K562 (cell line): ENCODE data around the gene NDFIP2. TPM values are rescaled to one million over a fixed set of nuclear protein-coding genes. Genes with fewer than 3 reads are reported as not detected.

ENCODE experiments used
- ATAC-seq: fragments of 200-7000 bp; cut with Tn5 transposase; 3 replicates; pipeline ENCODE4 v1.9.1; 2020; ENCODE audit warnings: moderate library complexity
- BruUV-seq: library from RNA; stranded (reverse); fragments of 400-500 nt; replicated peaks from 2 replicates; lab custom pipeline; 2021; lab: Mats Ljungman, UMichigan
- CTCF ChIA-PET: fragments of 300-600 bp; formaldehyde crosslinking; extraction: SDS; loops from one replicate; lab custom pipeline; 2021; ENCODE audit warnings: low intra/inter-chr PET ratio; lab: Yijun Ruan, JAX
- POLR2A ChIA-PET: fragments of 300-600, 350-650 bp; sonication (Branson Sonifier 250); formaldehyde crosslinking; extraction: SDS; loops from one replicate; lab custom pipeline; 2021; ENCODE audit warnings: antibody characterized with exemption, inconsistent platforms; lab: Yijun Ruan, JAX
- DNase-seq, 4 experiments: peaks; one replicate each; pipeline versions ENCODE4 v3.0.0 to v3.0.0-alpha.2; 2011 to 2018; ENCODE audit warnings: low spot score in 3 of 4, mixed read lengths in 3 of 4; ENCODE audit errors: extremely low read depth in 1 of 4
- FAIRE-seq: peaks from 2 replicates; lab custom pipeline; 2011; peaks lifted over from hg19 to GRCh38; lab: Jason Lieb, UNC
- H2AFZ ChIP-seq: 2 replicates; pipeline ENCODE4 v1.6.0; 2011; ENCODE audit warnings: low read depth, low read length, control low read depth, inconsistent platforms
- H3K27ac ChIP-seq: fragments of 200-600 bp; 3 replicates; pipeline ENCODE4 v1.8.0; 2011; ENCODE audit warnings: low read depth, mild to moderate bottlenecking, control low read depth, inconsistent platforms, low read length, moderate library complexity, mixed read lengths; ENCODE audit errors: extremely low read depth
- H3K27me3 ChIP-seq, 2 experiments: fragments of 300-600 bp in 1 of 2; 2 replicates in 1 of 2; 3 replicates in 1 of 2; pipeline versions ENCODE4 v1.6.0 to v1.8.0; 2011; ENCODE audit warnings: inconsistent platforms in 2 of 2, low read length in 2 of 2, mild to moderate bottlenecking in 1 of 2, mixed read lengths in 1 of 2, moderate library complexity in 1 of 2; ENCODE audit not compliant: control insufficient read depth in 2 of 2, insufficient read depth in 2 of 2
- H3K36me3 ChIP-seq: fragments of 300-600 bp; 3 replicates; pipeline ENCODE4 v1.8.0; 2011; ENCODE audit warnings: mild to moderate bottlenecking, low read length, inconsistent platforms; ENCODE audit not compliant: control insufficient read depth, insufficient read depth
- H3K4me1 ChIP-seq, 2 experiments: fragments of 200-600 bp in 1 of 2; replicated peaks in 1 of 2; 2 replicates in 1 of 2; 3 replicates in 1 of 2; pipeline versions ENCODE4 v1.5.1 to v1.8.0; 2011; ENCODE audit warnings: inconsistent platforms in 2 of 2, low read length in 2 of 2, mild to moderate bottlenecking in 1 of 2, mixed read lengths in 1 of 2, moderate library complexity in 1 of 2; ENCODE audit not compliant: control insufficient read depth in 2 of 2, insufficient read depth in 2 of 2
- H3K4me2 ChIP-seq: 2 replicates; pipeline ENCODE4 v1.6.1; 2011; ENCODE audit warnings: low read length, control low read depth, inconsistent platforms, mixed read lengths; ENCODE audit not compliant: insufficient read depth
- H3K4me3 ChIP-seq: fragments of 200-600 bp; sonication (generic), shearing (Covaris generic); 2 replicates; pipeline ENCODE4 v1.5.1; 2016; ENCODE audit warnings: control low read depth, inconsistent platforms
- H3K79me2 ChIP-seq: fragments of 200-600 bp; 3 replicates; pipeline ENCODE4 v1.8.0; 2011; ENCODE audit warnings: low read length, inconsistent platforms; ENCODE audit not compliant: control insufficient read depth, insufficient read depth
- H3K9ac ChIP-seq, 2 experiments: 2 replicates each; pipeline versions ENCODE4 v1.6.0 to v1.6.1; 2011; ENCODE audit warnings: low read depth in 2 of 2, low read length in 2 of 2, control low read depth in 1 of 2, inconsistent platforms in 1 of 2, mild to moderate bottlenecking in 1 of 2, mixed read lengths in 1 of 2; ENCODE audit not compliant: insufficient read depth in 1 of 2
- H3K9me1 ChIP-seq: one replicate; pipeline ENCODE4 v1.6.0; 2011; ENCODE audit warnings: inconsistent platforms, mild to moderate bottlenecking, low read length, moderate library complexity; ENCODE audit not compliant: control insufficient read depth, insufficient read depth
- H3K9me3 ChIP-seq: replicated peaks from 2 replicates; pipeline ENCODE4 v1.5.1; 2011; ENCODE audit warnings: low read depth, low read length, inconsistent platforms; ENCODE audit not compliant: control insufficient read depth, insufficient read depth
- H4K20me1 ChIP-seq: replicated peaks from 2 replicates; pipeline ENCODE4 v1.6.1; 2011; ENCODE audit warnings: low read length, inconsistent platforms, mixed read lengths; ENCODE audit not compliant: control insufficient read depth, insufficient read depth
- DMBX1 ChIP-seq: fragments of 250-450 bp; sonication (Bioruptor Pico); IDR thresholded peaks from 2 replicates; pipeline ENCODE4 v1.8.0; 2022; ENCODE audit warnings: inconsistent platforms, mild to moderate bottlenecking, moderate library complexity, borderline replicate concordance
- GTF2F1 ChIP-seq: IDR thresholded peaks from 2 replicates; pipeline ENCODE4 v1.6.1; 2011; ENCODE audit warnings: low read depth, low read length, improper control_type of control experiment
- HLTF ChIP-seq: fragments of 450-650 bp; IDR thresholded peaks from 2 replicates; pipeline ENCODE4 v1.6.1; 2016
- KLF6 ChIP-seq: fragments of 250-450 bp; sonication (Bioruptor Pico); IDR thresholded peaks from 2 replicates; pipeline ENCODE4 v1.4.0; 2020; ENCODE audit warnings: mild to moderate bottlenecking, moderate library complexity, borderline replicate concordance
- MEF2D ChIP-seq: conservative IDR thresholded peaks from 2 replicates; pipeline ENCODE4 v1.6.1; 2016; ENCODE audit warnings: low read depth, missing genetic modification characterization, missing compliant biosample characterization
- NR2C1 ChIP-seq, 2 experiments: fragments of 450-650 bp; IDR thresholded peaks; 2 replicates each; pipeline ENCODE4 v1.6.1; 2017; ENCODE audit warnings: mild to moderate bottlenecking in 2 of 2, antibody characterized with exemption in 1 of 2, inconsistent platforms in 1 of 2, missing compliant biosample characterization in 1 of 2, missing genetic modification characterization in 1 of 2
- PTRF ChIP-seq: fragments of 450-650 bp; IDR thresholded peaks from 2 replicates; pipeline ENCODE4 v1.6.1; 2016; ENCODE audit warnings: mild to moderate bottlenecking, missing genetic modification characterization, missing compliant biosample characterization
- ZNF41 ChIP-seq: fragments of 250-450 bp; sonication (Bioruptor Pico); conservative IDR thresholded peaks from 2 replicates; pipeline ENCODE4 v1.4.0; 2020; ENCODE audit warnings: mild to moderate bottlenecking
- WGBS: fragments of 100-300 bp; shearing (Covaris generic); methylation state at CpG from one replicate; pipeline ENCODE4 v1.1.6; 2016; ENCODE audit warnings: low coverage, mixed read lengths; ENCODE audit not compliant: insufficient coverage; ENCODE audit errors: missing lambda C conversion rate; 5-methylcytosine and 5-hydroxymethylcytosine counted together
- in situ Hi-C: fragments of 300-500 bp; cut with MboI; formaldehyde crosslinking; loops from 4 replicates; pipeline ENCODE4 v1.15.0; 2018; ENCODE audit warnings: inconsistent platforms, mixed read lengths
- intact Hi-C: fragments of 100-400 bp; cut with micrococcal nuclease; formaldehyde crosslinking; loops from 2 replicates; pipeline ENCODE4 v1.14.2; 2022
- polyA plus RNA-seq, 8 experiments: library from polyadenylated mRNA; depleted of rRNA in 4 of 8; stranded (reverse) in 5 of 8; unstranded in 3 of 8; fragments of >200 nt; fragmentation: Nextera tagmentation in 2 of 8; fragmentation: Illumina TruSeq in 1 of 8; extraction: Ambion mirVana in 2 of 8; extraction: Trizol in 1 of 8; gene quantifications; 2 replicates each; pipeline versions ENCODE4 v1.2.1 to v1.2.3, GENCODE V29; 2011 to 2014; ENCODE audit warnings: inconsistent platforms in 1 of 8, missing spikeins in 1 of 8
- total RNA-seq, 7 experiments: library from RNA; depleted of rRNA in 6 of 7; stranded (reverse); fragments of >200 nt in 6 of 7; fragmentation: Illumina TruSeq in 2 of 7; extraction: Trizol in 2 of 7; gene quantifications; 2 replicates each; pipeline versions ENCODE4 v1.2.1 to v1.2.3, GENCODE V29; 2011 to 2021; ENCODE audit warnings: low replicate concordance in 1 of 7
- TF ChIP-seq, protein P1 (sequence below): fragments of 450-650 bp; IDR thresholded peaks from 2 replicates; pipeline ENCODE4 v1.6.1; 2017; ENCODE audit warnings: antibody characterized with exemption, mild to moderate bottlenecking
- TF ChIP-seq, protein P2 (sequence below): fragments of 200-800 bp; sonication (Bioruptor generic); IDR thresholded peaks from 2 replicates; pipeline ENCODE4 v1.6.1; 2017; ENCODE audit warnings: missing genetic modification characterization, missing compliant biosample characterization
- TF ChIP-seq, protein P3 (sequence below): fragments of 450-650 bp; conservative IDR thresholded peaks from 2 replicates; pipeline ENCODE4 v1.6.1; 2016; ENCODE audit warnings: missing genetic modification characterization, low read depth, mild to moderate bottlenecking, missing compliant biosample characterization, moderate library complexity
- TF ChIP-seq, protein P4 (sequence below), 3 experiments: fragments of 200-800 bp in 1 of 3; sonication (Bioruptor generic) in 1 of 3; sonication (generic) in 1 of 3; formaldehyde crosslinking in 1 of 3; IDR thresholded peaks; 2 replicates each; pipeline versions ENCODE4 v1.6.1 to v1.8.0; 2016 to 2022; ENCODE audit warnings: mild to moderate bottlenecking in 2 of 3, missing compliant biosample characterization in 2 of 3, missing genetic modification characterization in 2 of 3, missing genetic modification reagents in 1 of 3

The NDFIP2 gene
- total and polyA plus RNA-seq, 9 of the 15 experiments (the other 6 are each of a cell fraction or from before 2014, with no cell fraction given): 13.4 to 54.4 (median 27.8) TPM

DNA sequence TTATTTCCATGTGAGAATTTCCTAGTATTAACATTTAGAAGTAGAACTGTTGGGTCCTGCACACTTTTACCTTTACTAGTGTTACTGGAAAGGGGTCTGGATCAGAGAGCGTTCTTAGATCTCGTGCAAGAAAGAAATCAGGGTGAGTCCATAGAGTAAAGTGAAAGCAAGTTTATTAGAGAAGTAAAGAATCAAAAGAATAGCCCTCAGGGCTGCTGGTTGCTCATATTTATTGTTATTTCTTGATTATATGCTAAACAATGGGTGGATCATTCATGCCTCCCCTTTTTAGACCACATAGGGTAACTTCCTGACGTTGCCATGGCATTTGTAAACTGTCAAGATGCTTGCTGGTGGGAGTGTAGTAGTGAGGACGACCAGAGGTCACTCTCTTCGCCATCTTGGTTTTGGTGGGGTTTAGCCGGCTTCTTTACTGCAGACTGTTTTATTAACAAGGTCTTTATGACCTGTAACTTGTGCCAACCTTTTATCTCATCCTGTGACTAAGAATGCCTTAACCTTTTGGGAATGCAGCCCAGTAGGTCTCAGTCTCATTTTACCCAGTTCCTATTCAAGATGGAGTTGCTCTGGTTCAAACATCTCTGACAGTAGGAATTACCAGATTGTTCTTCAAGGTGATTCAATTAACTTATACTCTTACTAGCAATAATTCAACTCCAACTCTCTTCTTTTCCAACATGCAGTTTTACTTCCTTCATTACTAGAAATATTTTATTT, 27.4 kb downstream of the NDFIP2 start:
- POLR2A ChIA-PET: no interaction called here
- Histone ChIP-seq H3K36me3 (no peaks in the 10 kb centered on the region), H3K9ac (no peak overlapping the region), H3K79me2 (peaks cover 30% of the 10 kb centered on the region), H4K20me1 (no peaks in the 10 kb centered on the region; the same call in 1 of the 2 replicates), H3K9me3 (no peaks in the 10 kb centered on the region), H3K4me1 (peaks cover 0 to 3% of the 10 kb centered on the region in 2 experiments; a peak in 2 of 5 replicates), H3K27ac (no peak overlapping the region), H3K4me2 (no peak overlapping the region), H3K27me3 (no peaks in the 10 kb centered on the region), H3K4me3 (no peak overlapping the region), H3K9me1 (peaks cover 2% of the 10 kb centered on the region), H2AFZ (no peak overlapping the region)
- ATAC-seq (no peak), DNase-seq (no peak), FAIRE-seq (peak; percentile 35)
- intact Hi-C loops: no loop called here
- WGBS: 64% methylated on average over 4 of the region's 6 CpGs
- in situ Hi-C loops: no loop called here
- CTCF ChIA-PET: no interaction called here
- BruUV-seq: no TSS peak
- TF ChIP-seq GTF2F1 (no peak), NR2C1 (IDR thresholded peaks at IDR 0.05) (no peak), NR2C1 (tag; IDR thresholded peaks at IDR 0.05) (0 out of 2 replicates have a peak, but pooled peaks have one; percentile 13), ZNF41 (CRISPR knock-in tag) (0 out of 2 replicates have a peak, but pooled peaks have one; percentile 21), PTRF (tag) (peak; percentile 62), DMBX1 (CRISPR knock-in tag) (peak; percentile 57; the same call in 1 of the 2 replicates), HLTF (no peak), KLF6 (CRISPR knock-in tag) (peak; percentile 64; the same call in 1 of the 2 replicates), MEF2D (tag) (0 out of 2 replicates have a peak, but pooled peaks have one; percentile 40)
- TF ChIP-seq, protein P1, sequence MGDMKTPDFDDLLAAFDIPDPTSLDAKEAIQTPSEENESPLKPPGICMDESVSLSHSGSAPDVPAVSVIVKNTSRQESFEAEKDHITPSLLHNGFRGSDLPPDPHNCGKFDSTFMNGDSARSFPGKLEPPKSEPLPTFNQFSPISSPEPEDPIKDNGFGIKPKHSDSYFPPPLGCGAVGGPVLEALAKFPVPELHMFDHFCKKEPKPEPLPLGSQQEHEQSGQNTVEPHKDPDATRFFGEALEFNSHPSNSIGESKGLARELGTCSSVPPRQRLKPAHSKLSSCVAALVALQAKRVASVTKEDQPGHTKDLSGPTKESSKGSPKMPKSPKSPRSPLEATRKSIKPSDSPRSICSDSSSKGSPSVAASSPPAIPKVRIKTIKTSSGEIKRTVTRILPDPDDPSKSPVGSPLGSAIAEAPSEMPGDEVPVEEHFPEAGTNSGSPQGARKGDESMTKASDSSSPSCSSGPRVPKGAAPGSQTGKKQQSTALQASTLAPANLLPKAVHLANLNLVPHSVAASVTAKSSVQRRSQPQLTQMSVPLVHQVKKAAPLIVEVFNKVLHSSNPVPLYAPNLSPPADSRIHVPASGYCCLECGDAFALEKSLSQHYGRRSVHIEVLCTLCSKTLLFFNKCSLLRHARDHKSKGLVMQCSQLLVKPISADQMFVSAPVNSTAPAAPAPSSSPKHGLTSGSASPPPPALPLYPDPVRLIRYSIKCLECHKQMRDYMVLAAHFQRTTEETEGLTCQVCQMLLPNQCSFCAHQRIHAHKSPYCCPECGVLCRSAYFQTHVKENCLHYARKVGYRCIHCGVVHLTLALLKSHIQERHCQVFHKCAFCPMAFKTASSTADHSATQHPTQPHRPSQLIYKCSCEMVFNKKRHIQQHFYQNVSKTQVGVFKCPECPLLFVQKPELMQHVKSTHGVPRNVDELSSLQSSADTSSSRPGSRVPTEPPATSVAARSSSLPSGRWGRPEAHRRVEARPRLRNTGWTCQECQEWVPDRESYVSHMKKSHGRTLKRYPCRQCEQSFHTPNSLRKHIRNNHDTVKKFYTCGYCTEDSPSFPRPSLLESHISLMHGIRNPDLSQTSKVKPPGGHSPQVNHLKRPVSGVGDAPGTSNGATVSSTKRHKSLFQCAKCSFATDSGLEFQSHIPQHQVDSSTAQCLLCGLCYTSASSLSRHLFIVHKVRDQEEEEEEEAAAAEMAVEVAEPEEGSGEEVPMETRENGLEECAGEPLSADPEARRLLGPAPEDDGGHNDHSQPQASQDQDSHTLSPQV: peak; percentile 69
- TF ChIP-seq, protein P2, sequence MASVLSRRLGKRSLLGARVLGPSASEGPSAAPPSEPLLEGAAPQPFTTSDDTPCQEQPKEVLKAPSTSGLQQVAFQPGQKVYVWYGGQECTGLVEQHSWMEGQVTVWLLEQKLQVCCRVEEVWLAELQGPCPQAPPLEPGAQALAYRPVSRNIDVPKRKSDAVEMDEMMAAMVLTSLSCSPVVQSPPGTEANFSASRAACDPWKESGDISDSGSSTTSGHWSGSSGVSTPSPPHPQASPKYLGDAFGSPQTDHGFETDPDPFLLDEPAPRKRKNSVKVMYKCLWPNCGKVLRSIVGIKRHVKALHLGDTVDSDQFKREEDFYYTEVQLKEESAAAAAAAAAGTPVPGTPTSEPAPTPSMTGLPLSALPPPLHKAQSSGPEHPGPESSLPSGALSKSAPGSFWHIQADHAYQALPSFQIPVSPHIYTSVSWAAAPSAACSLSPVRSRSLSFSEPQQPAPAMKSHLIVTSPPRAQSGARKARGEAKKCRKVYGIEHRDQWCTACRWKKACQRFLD (CRISPR knock-in tag): peak; percentile 45; the same call in 1 of the 2 replicates
- TF ChIP-seq, protein P3, sequence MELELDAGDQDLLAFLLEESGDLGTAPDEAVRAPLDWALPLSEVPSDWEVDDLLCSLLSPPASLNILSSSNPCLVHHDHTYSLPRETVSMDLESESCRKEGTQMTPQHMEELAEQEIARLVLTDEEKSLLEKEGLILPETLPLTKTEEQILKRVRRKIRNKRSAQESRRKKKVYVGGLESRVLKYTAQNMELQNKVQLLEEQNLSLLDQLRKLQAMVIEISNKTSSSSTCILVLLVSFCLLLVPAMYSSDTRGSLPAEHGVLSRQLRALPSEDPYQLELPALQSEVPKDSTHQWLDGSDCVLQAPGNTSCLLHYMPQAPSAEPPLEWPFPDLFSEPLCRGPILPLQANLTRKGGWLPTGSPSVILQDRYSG: 0 out of 2 replicates have a peak, but pooled peaks have one; percentile 62
- TF ChIP-seq, protein P4, sequence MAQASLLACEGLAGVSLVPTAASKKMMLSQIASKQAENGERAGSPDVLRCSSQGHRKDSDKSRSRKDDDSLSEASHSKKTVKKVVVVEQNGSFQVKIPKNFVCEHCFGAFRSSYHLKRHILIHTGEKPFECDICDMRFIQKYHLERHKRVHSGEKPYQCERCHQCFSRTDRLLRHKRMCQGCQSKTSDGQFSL (CRISPR knock-in tag; IDR thresholded peaks at IDR 0.05): no peak
- TF ChIP-seq, protein P4 (tag; IDR thresholded peaks at IDR 0.05): peak in 1 of 2 experiments; percentile 56; a peak in 1 of 4 replicates
